Nephron progenitor cell (in vitro differentiated cells): ENCODE results near the gene ZNF749.
A peak's percentile ranks its signal among the peaks of the same experiment; 100 is the strongest.

Source experiments
- DNase-seq: peaks from one replicate; pipeline ENCODE4 v3.0.0; 2021
- H3K27ac Mint-ChIP-seq: 2 replicates; pipeline ENCODE4 v1.8.0; 2021; ENCODE audit warnings: mild to moderate bottlenecking, moderate library complexity, mixed read lengths
- H3K27me3 Mint-ChIP-seq: 2 replicates; pipeline ENCODE4 v1.8.0; 2021; ENCODE audit warnings: mild to moderate bottlenecking, low read depth, mixed read lengths; ENCODE audit not compliant: poor library complexity
- H3K36me3 Mint-ChIP-seq: 2 replicates; pipeline ENCODE4 v1.8.0; 2021; ENCODE audit warnings: low read depth, mixed read lengths
- H3K4me1 Mint-ChIP-seq: 2 replicates; pipeline ENCODE4 v1.8.0; 2021; ENCODE audit warnings: mixed read lengths
- H3K4me3 Mint-ChIP-seq: 2 replicates; pipeline ENCODE4 v1.8.0; 2021; ENCODE audit warnings: mild to moderate bottlenecking, moderate library complexity, mixed read lengths
- H3K9me3 Mint-ChIP-seq: 2 replicates; pipeline ENCODE4 v1.8.0; 2021; ENCODE audit warnings: mild to moderate bottlenecking, moderate library complexity, mixed read lengths
- TF ChIP-seq, protein P1 (sequence below): fragments of 200-600 bp; sonication (generic); IDR thresholded peaks from 2 replicates; pipeline ENCODE4 v1.5.0; 2021; ENCODE audit warnings: antibody characterized with exemption

ZNF749 gene

DNA sequence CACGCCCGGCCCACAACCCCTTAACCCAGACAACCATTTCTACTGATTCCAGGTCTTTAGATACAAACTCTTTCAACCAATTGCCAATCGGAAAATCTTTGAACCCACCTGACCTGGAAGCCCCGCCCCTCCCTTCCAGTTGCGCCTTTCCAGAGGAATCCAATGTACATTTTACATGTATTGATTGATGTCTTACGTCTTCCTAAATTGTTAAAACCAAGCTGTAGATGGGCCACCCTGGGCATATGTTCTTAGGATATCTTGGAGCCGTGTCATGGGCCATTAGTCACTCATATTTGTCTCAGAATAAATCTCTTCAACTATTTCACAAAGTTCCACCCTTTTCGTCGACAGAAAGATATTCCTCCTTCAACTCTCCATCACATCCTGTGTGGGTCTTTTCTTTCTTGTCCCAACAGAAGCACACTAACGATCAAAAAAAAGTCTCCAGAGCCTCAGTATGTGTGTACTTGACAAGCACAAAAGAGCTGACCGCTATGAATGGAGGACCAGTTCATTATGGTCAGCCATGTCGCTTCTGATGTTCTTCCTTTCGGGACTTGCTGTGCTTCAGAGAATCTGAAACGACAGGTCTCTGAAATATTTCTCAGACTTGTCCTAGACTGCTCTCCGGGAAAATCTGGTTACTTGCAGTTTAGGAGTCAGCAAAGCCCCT is 601 bp upstream of the ZNF749 start:
- Mint-ChIP-seq H3K36me3 (peaks cover 64% of the 10 kb centered on the region), H3K27ac (peak overlapping the region; percentile 27), H3K27me3 (peaks cover 6% of the 10 kb centered on the region), H3K4me1 (peaks cover 23% of the 10 kb centered on the region), H3K9me3 (peaks cover 41% of the 10 kb centered on the region), H3K4me3 (peak overlapping the region; percentile 97)
- TF ChIP-seq, protein P1, sequence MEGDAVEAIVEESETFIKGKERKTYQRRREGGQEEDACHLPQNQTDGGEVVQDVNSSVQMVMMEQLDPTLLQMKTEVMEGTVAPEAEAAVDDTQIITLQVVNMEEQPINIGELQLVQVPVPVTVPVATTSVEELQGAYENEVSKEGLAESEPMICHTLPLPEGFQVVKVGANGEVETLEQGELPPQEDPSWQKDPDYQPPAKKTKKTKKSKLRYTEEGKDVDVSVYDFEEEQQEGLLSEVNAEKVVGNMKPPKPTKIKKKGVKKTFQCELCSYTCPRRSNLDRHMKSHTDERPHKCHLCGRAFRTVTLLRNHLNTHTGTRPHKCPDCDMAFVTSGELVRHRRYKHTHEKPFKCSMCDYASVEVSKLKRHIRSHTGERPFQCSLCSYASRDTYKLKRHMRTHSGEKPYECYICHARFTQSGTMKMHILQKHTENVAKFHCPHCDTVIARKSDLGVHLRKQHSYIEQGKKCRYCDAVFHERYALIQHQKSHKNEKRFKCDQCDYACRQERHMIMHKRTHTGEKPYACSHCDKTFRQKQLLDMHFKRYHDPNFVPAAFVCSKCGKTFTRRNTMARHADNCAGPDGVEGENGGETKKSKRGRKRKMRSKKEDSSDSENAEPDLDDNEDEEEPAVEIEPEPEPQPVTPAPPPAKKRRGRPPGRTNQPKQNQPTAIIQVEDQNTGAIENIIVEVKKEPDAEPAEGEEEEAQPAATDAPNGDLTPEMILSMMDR = no peak
- DNase-seq = no peak

GRCh38 chr19:57436417-57436816 is 1.3 kb downstream of the ZNF749 start:
- TF ChIP-seq, protein P1 = no peak
- peak overlapping the region; percentile 97 for H3K4me3 Mint-ChIP-seq
- no peak overlapping the region for H3K27ac Mint-ChIP-seq
- H3K4me1 Mint-ChIP-seq = peaks cover 23% of the 10 kb centered on the region
- H3K9me3 Mint-ChIP-seq = peaks cover 56% of the 10 kb centered on the region
- peaks cover 72% of the 10 kb centered on the region for H3K36me3 Mint-ChIP-seq
- H3K27me3 Mint-ChIP-seq = peaks cover 6% of the 10 kb centered on the region
- DNase-seq = no peak

DNA sequence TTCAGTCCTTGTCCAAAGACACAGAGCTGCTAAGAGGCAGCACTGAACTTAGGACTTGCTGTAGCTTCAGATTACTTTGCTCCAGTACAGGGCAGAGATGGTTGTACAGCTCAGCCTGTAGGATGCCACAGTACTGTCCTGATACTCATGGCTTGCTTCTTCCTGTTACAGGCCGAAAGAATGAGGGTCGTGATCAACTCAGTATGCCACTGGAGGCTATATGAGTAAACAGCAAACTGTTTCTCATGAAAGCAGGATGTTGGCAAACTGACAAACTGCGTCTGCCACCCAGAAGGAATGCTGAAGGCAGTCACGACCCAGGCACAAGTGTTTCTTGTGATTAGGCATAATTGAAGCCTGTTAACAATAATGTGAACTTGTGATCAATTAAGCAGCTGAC is 2.8 kb downstream of the ZNF749 start:
- DNase-seq = no peak
- TF ChIP-seq, protein P1 = no peak
- Mint-ChIP-seq H3K36me3 (peaks cover 81% of the 10 kb centered on the region), H3K9me3 (peaks cover 68% of the 10 kb centered on the region), H3K27me3 (peaks cover 8% of the 10 kb centered on the region), H3K27ac (no peak overlapping the region), H3K4me3 (no peak overlapping the region), H3K4me1 (peaks cover 34% of the 10 kb centered on the region)

DNA sequence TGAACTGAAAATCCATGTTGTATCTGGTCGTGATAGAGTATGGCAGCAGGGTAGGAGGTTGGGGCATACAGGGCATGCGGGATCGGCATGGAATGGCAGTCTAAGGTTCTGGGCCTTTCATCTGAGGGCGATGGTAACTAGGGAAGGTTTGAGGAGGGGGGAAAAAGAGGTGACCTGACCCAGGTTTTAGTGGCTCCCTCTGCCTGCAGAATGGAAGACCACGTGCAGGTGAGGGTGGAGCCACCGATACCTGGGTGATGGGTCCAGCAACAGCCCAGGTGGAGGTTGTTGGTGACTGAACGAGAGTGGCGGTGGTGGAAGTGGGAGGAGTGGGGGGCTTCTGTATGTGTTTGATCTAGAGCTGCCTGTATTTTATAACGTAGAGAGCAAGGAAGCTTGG is 3.8 kb downstream of the ZNF749 start:
- Mint-ChIP-seq H3K4me1 (peaks cover 34% of the 10 kb centered on the region), H3K27me3 (peaks cover 8% of the 10 kb centered on the region), H3K9me3 (peaks cover 72% of the 10 kb centered on the region), H3K27ac (peak overlapping the region; percentile 6), H3K36me3 (peaks cover 82% of the 10 kb centered on the region), H3K4me3 (no peak overlapping the region)
- DNase-seq = no peak
- TF ChIP-seq, protein P1 = no peak

- Mint-ChIP-seq H3K4me1 (peaks cover 11% of the 10 kb centered on the region), H3K27me3 (peaks cover 5% of the 10 kb centered on the region)
- TF ChIP-seq, protein P1 = no peak
These were observed 7.0 kb downstream of the ZNF749 start for GRCh38 chr19:57441979-57442752.

More at GRCh38 chr19:57441979-57442752, 7.0 kb downstream of the ZNF749 start:
- H3K36me3 Mint-ChIP-seq = peaks cover 89% of the 10 kb centered on the region
- DNase-seq = no peak
- H3K27ac Mint-ChIP-seq = peak overlapping the region; percentile 55
- H3K4me3 Mint-ChIP-seq = no peak overlapping the region
- H3K9me3 Mint-ChIP-seq = peaks cover 74% of the 10 kb centered on the region
